WTC11 (cell line): ENCODE measurements around the gene KCNT1. TPM values are rescaled to one million over a fixed set of nuclear protein-coding genes. Genes with fewer than 3 reads are reported as not detected.

ENCODE experiments used
- ATAC-seq: fragments of 200-7000 bp; cut with Tn5 transposase; 2 replicates; pipeline ENCODE4 v1.10.0; 2021; ENCODE audit warnings: mild to moderate bottlenecking, moderate library complexity
- CTCF ChIA-PET: fragments of 300-600 bp; sonication (Branson Sonifier 250); formaldehyde crosslinking; loops from one replicate; lab custom pipeline; 2021; ENCODE audit warnings: antibody characterized with exemption; lab: Charles Lee
- POLR2A ChIA-PET: fragments of 350-600 bp; sonication (Branson Sonifier 250); formaldehyde crosslinking; loops from one replicate; lab custom pipeline; 2021; ENCODE audit warnings: antibody characterized with exemption; lab: Charles Lee
- DNase-seq: peaks from one replicate; pipeline ENCODE4 v3.0.0; 2021; ENCODE audit warnings: low spot score
- H3K27ac Mint-ChIP-seq: 2 replicates; pipeline ENCODE4 v1.8.0; 2021; ENCODE audit warnings: mixed read lengths
- H3K27me3 Mint-ChIP-seq: 2 replicates; pipeline ENCODE4 v1.8.0; 2021; ENCODE audit warnings: low read depth, mild to moderate bottlenecking, moderate library complexity, mixed read lengths
- H3K36me3 Mint-ChIP-seq: 2 replicates; pipeline ENCODE4 v1.8.0; 2021; ENCODE audit warnings: mixed read lengths
- H3K4me1 Mint-ChIP-seq: 2 replicates; pipeline ENCODE4 v1.8.0; 2022; ENCODE audit warnings: mixed read lengths
- H3K4me3 Mint-ChIP-seq: 2 replicates; pipeline ENCODE4 v1.8.0; 2021; ENCODE audit warnings: mild to moderate bottlenecking, moderate library complexity, mixed read lengths
- H3K9me3 Mint-ChIP-seq: 2 replicates; pipeline ENCODE4 v1.8.0; 2021; ENCODE audit warnings: mixed read lengths
- AR ChIP-seq: fragments of 250-450 bp; sonication (Bioruptor Pico); IDR thresholded peaks from 2 replicates; pipeline ENCODE4 v1.9.0; 2021; ENCODE audit warnings: mild to moderate bottlenecking
- ATF2 ChIP-seq: sonication (generic); formaldehyde crosslinking; IDR thresholded peaks from 2 replicates; pipeline ENCODE4 v1.8.1; 2022; ENCODE audit warnings: low read depth, missing genetic modification reagents, borderline replicate concordance
- CBFB ChIP-seq: sonication (generic); formaldehyde crosslinking; IDR thresholded peaks from 2 replicates; pipeline ENCODE4 v1.8.1; 2022; ENCODE audit warnings: mild to moderate bottlenecking, low read depth, missing genetic modification reagents
- E2F4 ChIP-seq: sonication (generic); formaldehyde crosslinking; IDR thresholded peaks from 2 replicates; pipeline ENCODE4 v1.8.1; 2022; ENCODE audit warnings: low read depth, mild to moderate bottlenecking, moderate library complexity, missing genetic modification reagents, borderline replicate concordance
- FOXK1 ChIP-seq: sonication (generic); formaldehyde crosslinking; IDR thresholded peaks from 2 replicates; pipeline ENCODE4 v1.8.0; 2022; ENCODE audit warnings: mild to moderate bottlenecking, moderate library complexity, missing genetic modification reagents
- FOXP1 ChIP-seq: sonication (generic); formaldehyde crosslinking; IDR thresholded peaks from 2 replicates; pipeline ENCODE4 v1.8.0; 2022; ENCODE audit warnings: missing genetic modification reagents, mild to moderate bottlenecking, moderate library complexity, borderline replicate concordance
- FOXP4 ChIP-seq: sonication (generic); formaldehyde crosslinking; IDR thresholded peaks from 2 replicates; pipeline ENCODE4 v1.8.0; 2022; ENCODE audit warnings: mild to moderate bottlenecking, missing genetic modification reagents
- GTF2I ChIP-seq: fragments of 250-450 bp; sonication (Bioruptor Pico); conservative IDR thresholded peaks from 2 replicates; pipeline ENCODE4 v1.4.0; 2021; ENCODE audit warnings: mild to moderate bottlenecking
- HMGXB4 ChIP-seq: sonication (generic); formaldehyde crosslinking; IDR thresholded peaks from 2 replicates; pipeline ENCODE4 v1.8.1; 2023; ENCODE audit warnings: mild to moderate bottlenecking, moderate library complexity, missing genetic modification reagents
- IRF1 ChIP-seq: sonication (generic); formaldehyde crosslinking; IDR thresholded peaks from 2 replicates; pipeline ENCODE4 v1.8.0; 2023; ENCODE audit warnings: missing genetic modification reagents
- MAX ChIP-seq: sonication (generic); formaldehyde crosslinking; IDR thresholded peaks from 2 replicates; pipeline ENCODE4 v1.8.0; 2022; ENCODE audit warnings: mild to moderate bottlenecking, missing genetic modification reagents
- NR1H2 ChIP-seq: sonication (generic); formaldehyde crosslinking; IDR thresholded peaks from 2 replicates; pipeline ENCODE4 v1.9.0; 2021; ENCODE audit warnings: mild to moderate bottlenecking, moderate library complexity, missing genetic modification reagents
- PRDM15 ChIP-seq: sonication (generic); formaldehyde crosslinking; IDR thresholded peaks from 2 replicates; pipeline ENCODE4 v1.8.0; 2022; ENCODE audit warnings: missing genetic modification reagents
- RELA ChIP-seq: sonication (generic); formaldehyde crosslinking; IDR thresholded peaks from 2 replicates; pipeline ENCODE4 v1.8.1; 2022; ENCODE audit warnings: missing genetic modification reagents, mild to moderate bottlenecking, borderline replicate concordance
- SMAD4 ChIP-seq: sonication (generic); formaldehyde crosslinking; IDR thresholded peaks from 2 replicates; pipeline ENCODE4 v1.8.0; 2022; ENCODE audit warnings: mild to moderate bottlenecking, missing genetic modification reagents
- ZNF138 ChIP-seq: sonication (generic); formaldehyde crosslinking; conservative IDR thresholded peaks from 2 replicates; pipeline ENCODE4 v1.8.1; 2022; ENCODE audit warnings: mild to moderate bottlenecking, moderate library complexity, missing genetic modification reagents
- ZNF317 ChIP-seq: sonication (generic); formaldehyde crosslinking; IDR thresholded peaks from 2 replicates; pipeline ENCODE4 v1.8.1; 2023; ENCODE audit warnings: low read depth, mild to moderate bottlenecking, moderate library complexity, missing genetic modification reagents, borderline replicate concordance
- ZNF396 ChIP-seq: fragments of 250-450 bp; sonication (Bioruptor Pico); IDR thresholded peaks from 2 replicates; pipeline ENCODE4 v1.8.0; 2021; ENCODE audit warnings: mild to moderate bottlenecking, moderate library complexity, borderline replicate concordance
- ZSCAN18 ChIP-seq: fragments of 250-450 bp; sonication (Bioruptor Pico); IDR thresholded peaks from 2 replicates; pipeline ENCODE4 v2.1.2; 2022; ENCODE audit warnings: mild to moderate bottlenecking, moderate library complexity
- total RNA-seq: library from RNA; stranded (reverse); gene quantifications from 3 replicates; pipeline ENCODE4 v1.2.3, GENCODE V29; 2021

The KCNT1 gene
- total RNA-seq, 1 experiment from 2014 or later: 0.13 TPM

GRCh38 chr9:135766707-135767106 lies 64.7 kb downstream of the KCNT1 start:
- ChIA-PET POLR2A (no interaction called here), CTCF (interaction anchor here (0.6 kb wide), 1 partner anchor 215 kb away, joined by 4 read pairs; no protein-coding TSS in a partner anchor)
- Mint-ChIP-seq H3K36me3 (no peaks in the 10 kb centered on the region), H3K9me3 (peaks cover 8% of the 10 kb centered on the region; the same call in 1 of the 2 replicates), H3K4me1 (no peaks in the 10 kb centered on the region), H3K4me3 (no peak overlapping the region), H3K27ac (no peak overlapping the region), H3K27me3 (no peaks in the 10 kb centered on the region)
- TF ChIP-seq ZNF138 (CRISPR knock-in tag) (no peak), ZNF317 (CRISPR knock-in tag) (no peak), AR (CRISPR knock-in tag) (no peak), RELA (no peak), FOXP4 (no peak), HMGXB4 (CRISPR knock-in tag) (no peak), NR1H2 (no peak), ZNF396 (CRISPR knock-in tag) (no peak), CBFB (CRISPR knock-in tag) (no peak), GTF2I (CRISPR knock-in tag) (no peak), ATF2 (CRISPR knock-in tag) (no peak), FOXK1 (CRISPR knock-in tag) (no peak), PRDM15 (CRISPR knock-in tag) (no peak), FOXP1 (CRISPR knock-in tag) (no peak), E2F4 (CRISPR knock-in tag) (no peak), SMAD4 (CRISPR knock-in tag) (no peak), ZSCAN18 (CRISPR knock-in tag) (no peak), MAX (CRISPR knock-in tag) (no peak), IRF1 (CRISPR knock-in tag) (no peak)
- DNase-seq: no peak
- no peak for ATAC-seq
